ENCODE data around the gene C5orf46. TPM values are rescaled to one million over a fixed set of nuclear protein-coding genes. Genes with fewer than 3 reads are reported as not detected.

C5orf46 gene
- total and polyA plus RNA-seq, 2 donors (not counting 3 experiments of a cell fraction or from before 2014, with no cell fraction given): 0.66 TPM; not detected in 1

- ChIA-PET CTCF (interaction anchor here (1.8 to 12.6 kb wide), 6 partner anchors 14 to 875 kb away, joined by 4 to 170 read pairs (median 10); no protein-coding TSS in a partner anchor), POLR2A (no interaction called here)
- Histone ChIP-seq H4K20me1 (replicated peaks; ENCODE audit: control insufficient read depth, extremely low read depth, insufficient read depth, low read length) (no peaks in the 10 kb centered on the region), H3K79me2 (ENCODE audit: control insufficient read depth, insufficient read depth, low read length) (no peaks in the 10 kb centered on the region), H3K9me1 (replicated peaks; ENCODE audit: control insufficient read depth, extremely low read depth, insufficient read depth, low read length) (no peaks in the 10 kb centered on the region), H3K4me1 (ENCODE audit: control insufficient read depth, extremely low read depth, insufficient read depth, low read length) (no peaks in the 10 kb centered on the region), H3K4me3 (replicated peaks in 1 of 3; ENCODE audit: insufficient read depth in 1 of 3, low read depth in 1 of 3, low read length in 3 of 3) (no peak overlapping the region), H3K27ac (ENCODE audit: insufficient read depth, low read depth, low read length) (no peak overlapping the region), H3K27me3 (ENCODE audit: control insufficient read depth in 2 of 2, insufficient read depth in 2 of 2, low read length in 2 of 2) (no peaks in the 10 kb centered on the region), H2AFZ (ENCODE audit: low read depth, low read length) (no peak overlapping the region), H3K9me3 (replicated peaks; ENCODE audit: control insufficient read depth, insufficient read depth, low read length) (no peaks in the 10 kb centered on the region), H3K36me3 (ENCODE audit: control insufficient read depth in 2 of 2, extremely low read depth in 1 of 2, insufficient read depth in 2 of 2, low read length in 2 of 2) (no peaks in the 10 kb centered on the region), H3K4me2 (ENCODE audit: insufficient read depth, low read length) (no peak overlapping the region), H3K9ac (replicated peaks; ENCODE audit: extremely low read depth, insufficient read depth, low read length) (no peak overlapping the region)
- TF ChIP-seq, protein P1, sequence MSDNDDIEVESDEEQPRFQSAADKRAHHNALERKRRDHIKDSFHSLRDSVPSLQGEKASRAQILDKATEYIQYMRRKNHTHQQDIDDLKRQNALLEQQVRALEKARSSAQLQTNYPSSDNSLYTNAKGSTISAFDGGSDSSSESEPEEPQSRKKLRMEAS (IDR thresholded peaks at IDR 0.05; ENCODE audit: insufficient read depth, insufficient read length): no peak
- no peak for TF ChIP-seq MYC (IDR thresholded peaks at IDR 0.05; ENCODE audit: low read depth, low read length)
- TF ChIP-seq GATA2 (IDR thresholded peaks at IDR 0.05; ENCODE audit: insufficient read depth, insufficient read length, low read depth, low read length): no peak
- no peak for TF ChIP-seq JUN (IDR thresholded peaks at IDR 0.05; ENCODE audit: borderline replicate concordance, insufficient read depth, insufficient read length, low read depth)
- no peak for TF ChIP-seq POLR2A (IDR thresholded peaks at IDR 0.05; ENCODE audit: low read depth, low read length)
- no peak for TF ChIP-seq FOS (IDR thresholded peaks at IDR 0.05; ENCODE audit: borderline replicate concordance, insufficient read depth, low read length)
- TF ChIP-seq EZH2 (IDR thresholded peaks at IDR 0.05; ENCODE audit: borderline replicate concordance, low read depth, low read length, severe bottlenecking): no peak
- no peak for TF ChIP-seq POLR2AphosphoS5 (IDR thresholded peaks at IDR 0.05; ENCODE audit: insufficient read depth, low read depth, low read length)
- TF ChIP-seq, protein P2, sequence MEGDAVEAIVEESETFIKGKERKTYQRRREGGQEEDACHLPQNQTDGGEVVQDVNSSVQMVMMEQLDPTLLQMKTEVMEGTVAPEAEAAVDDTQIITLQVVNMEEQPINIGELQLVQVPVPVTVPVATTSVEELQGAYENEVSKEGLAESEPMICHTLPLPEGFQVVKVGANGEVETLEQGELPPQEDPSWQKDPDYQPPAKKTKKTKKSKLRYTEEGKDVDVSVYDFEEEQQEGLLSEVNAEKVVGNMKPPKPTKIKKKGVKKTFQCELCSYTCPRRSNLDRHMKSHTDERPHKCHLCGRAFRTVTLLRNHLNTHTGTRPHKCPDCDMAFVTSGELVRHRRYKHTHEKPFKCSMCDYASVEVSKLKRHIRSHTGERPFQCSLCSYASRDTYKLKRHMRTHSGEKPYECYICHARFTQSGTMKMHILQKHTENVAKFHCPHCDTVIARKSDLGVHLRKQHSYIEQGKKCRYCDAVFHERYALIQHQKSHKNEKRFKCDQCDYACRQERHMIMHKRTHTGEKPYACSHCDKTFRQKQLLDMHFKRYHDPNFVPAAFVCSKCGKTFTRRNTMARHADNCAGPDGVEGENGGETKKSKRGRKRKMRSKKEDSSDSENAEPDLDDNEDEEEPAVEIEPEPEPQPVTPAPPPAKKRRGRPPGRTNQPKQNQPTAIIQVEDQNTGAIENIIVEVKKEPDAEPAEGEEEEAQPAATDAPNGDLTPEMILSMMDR (IDR thresholded peaks at IDR 0.05; ENCODE audit: extremely low read depth in 1 of 2, insufficient read depth in 1 of 2, low read depth in 1 of 2, low read length in 2 of 2): no peak
- dilution Hi-C loops (cut with MboI; ENCODE audit: extremely low pct_ligation_motif_present, low sequenced_read_pairs): no loop called here
- intact Hi-C loops (cut with micrococcal nuclease): loop anchor here (10.0 kb wide), 1 partner anchor 519 kb away; no protein-coding TSS in a partner anchor
- FAIRE-seq (no peak), DNase-seq (ENCODE audit: low read depth, low spot score) (no peak)
- no TSS peak for BruUV-seq (replicated peaks)
These were observed 50.6 kb downstream of the C5orf46 start for GRCh38 chr5:147855774-147856069.

Data from endothelial cell of umbilical vein (primary cell).